HG02973 (cell line): ENCODE measurements around the gene ERP44.
A peak's percentile ranks its signal among the peaks of the same experiment; 100 is the strongest.
"Not testable (repeated sequence)": the region's sequence is repeated elsewhere in the genome, so short reads cannot be mapped to it uniquely, and the experiment has no call there.

ENCODE experiments used
- ATAC-seq: cut with Tn5 transposase; IDR thresholded peaks from one replicate; pipeline ENCODE4 v1.9.1; 2021; ENCODE audit warnings: moderate library complexity; ENCODE audit not compliant: unreplicated experiment

The ERP44 gene

GRCh38 chr9:100098887-100099721, at the start of gene ERP44, which contains the start of gene INVS:
ERP44 (minus strand) TSS chr9:100099000; CDS start chr9:100098840, 160 bp downstream.
INVS (plus strand) TSS chr9:100099243; CDS start chr9:100104522, 5,279 bp downstream.
- ATAC-seq = peak; percentile 97

- not testable (repeated sequence) for ATAC-seq
Observed at GRCh38 chr9:100145976-100146375, 47.2 kb upstream of the ERP44 start.

- not testable (repeated sequence) for ATAC-seq
Observed at GRCh38 chr9:100145167-100145934, 46.6 kb upstream of the ERP44 start.

- not testable (repeated sequence) for ATAC-seq
Observed at GRCh38 chr9:100141862-100142261, 43.1 kb upstream of the ERP44 start.

GRCh38 chr9:100140303-100140702, 41.5 kb upstream of the ERP44 start:
- ATAC-seq = not testable (repeated sequence)

GRCh38 chr9:100136799-100137198, 38.0 kb upstream of the ERP44 start:
- ATAC-seq = not testable (repeated sequence)

- ATAC-seq = no peak
Observed at GRCh38 chr9:100134731-100135130, 35.9 kb upstream of the ERP44 start.

- no peak for ATAC-seq
Observed at GRCh38 chr9:100131875-100132430, 33.2 kb upstream of the ERP44 start.

- no peak for ATAC-seq
Observed at GRCh38 chr9:100131216-100131615, 32.4 kb upstream of the ERP44 start.

- no peak for ATAC-seq
Observed at GRCh38 chr9:100129772-100130171, 31.0 kb upstream of the ERP44 start.

GRCh38 chr9:100126423-100126822, 27.6 kb upstream of the ERP44 start:
- ATAC-seq = no peak

GRCh38 chr9:100125910-100126309, 27.1 kb upstream of the ERP44 start:
- no peak for ATAC-seq

GRCh38 chr9:100125236-100125635, 26.4 kb upstream of the ERP44 start:
- no peak for ATAC-seq

GRCh38 chr9:100120286-100120685, 21.5 kb upstream of the ERP44 start:
- no peak for ATAC-seq

- no peak for ATAC-seq
Observed at GRCh38 chr9:100117316-100117715, 18.5 kb upstream of the ERP44 start.

GRCh38 chr9:100112677-100113336, 14.0 kb upstream of the ERP44 start:
- no peak for ATAC-seq

- ATAC-seq = no peak
Observed at GRCh38 chr9:100111235-100111634, 12.4 kb upstream of the ERP44 start.

- no peak for ATAC-seq
Observed at GRCh38 chr9:100108559-100108958, 9.8 kb upstream of the ERP44 start.

- ATAC-seq = no peak
Observed at GRCh38 chr9:100106616-100107015, 7.8 kb upstream of the ERP44 start.

GRCh38 chr9:100105861-100106260, 7.1 kb upstream of the ERP44 start:
- no peak for ATAC-seq

- ATAC-seq = no peak
Observed at GRCh38 chr9:100104314-100104713, 5.5 kb upstream of the ERP44 start.
